Vagina (tissue), 2 donors: ENCODE results near the gene KLF17. TPM values are rescaled to one million over a fixed set of nuclear protein-coding genes. Genes with fewer than 3 reads are reported as not detected.

Experiments
- DNase-seq, 2 donors: peaks; one replicate each; pipeline ENCODE4 v3.0.0-alpha.2; 2017; ENCODE audit errors: extremely low spot score in 2 of 2
- H3K27ac ChIP-seq: fragments of 200-600 bp; sonication (generic); one replicate; pipeline ENCODE4 v1.5.1; 2019
- H3K27me3 ChIP-seq: fragments of 200-600 bp; sonication (generic); one replicate; pipeline ENCODE4 v1.5.1; 2019
- H3K36me3 ChIP-seq, 2 donors: fragments of 200-600 bp; sonication (generic); one replicate each; pipeline ENCODE4 v1.5.1; 2017 to 2019
- H3K4me1 ChIP-seq: fragments of 200-600 bp; sonication (generic); one replicate; pipeline ENCODE4 v1.5.1; 2019
- H3K4me3 ChIP-seq, 2 donors: fragments of 200-600 bp; sonication (generic); 1 replicate in 1 of 2; 2 replicates in 1 of 2; pipeline ENCODE4 v1.5.1; 2016 to 2019
- H3K9me3 ChIP-seq: fragments of 200-600 bp; sonication (generic); one replicate; pipeline ENCODE4 v1.5.1; 2019
- POLR2A ChIP-seq, 2 donors: fragments of 450-650 bp; IDR thresholded peaks; one replicate each; pipeline ENCODE4 v1.6.1; 2017; ENCODE audit warnings: antibody characterized with exemption in 2 of 2, mild to moderate bottlenecking in 2 of 2, moderate library complexity in 2 of 2
- POLR2AphosphoS5 ChIP-seq, 2 donors: sonication (generic); formaldehyde crosslinking; IDR thresholded peaks; one replicate each; pipeline ENCODE4 v1.9.0; 2017; ENCODE audit warnings: antibody characterized with exemption in 2 of 2, mild to moderate bottlenecking in 2 of 2, low read depth in 1 of 2; ENCODE audit not compliant: insufficient read depth in 1 of 2
- intact Hi-C: fragments of 100-400 bp; cut with DNase I; formaldehyde crosslinking; loops from one replicate; pipeline ENCODE4 v1.15.1; 2023
- total RNA-seq: library from RNA; depleted of rRNA; stranded (reverse); fragments of >200 nt; gene quantifications from one replicate; pipeline ENCODE4 v1.2.3, GENCODE V29; 2016
- TF ChIP-seq, protein P1 (sequence below), 3 experiments: fragments of 450-650 bp in 2 of 3; fragments of 200-600 bp in 1 of 3; sonication (generic) in 1 of 3; IDR thresholded peaks; one replicate each; pipeline ENCODE4 v1.5.1; 2017 to 2019; ENCODE audit warnings: antibody characterized with exemption in 3 of 3, mild to moderate bottlenecking in 2 of 3, moderate library complexity in 2 of 3

KLF17 gene
- total RNA-seq, 1 donor from 2014 or later: 0.25 TPM

GRCh38 chr1:44084998-44085675, 33.5 kb upstream of the KLF17 start:
- no peak overlapping the region for H3K27ac ChIP-seq
- TF ChIP-seq, protein P1, sequence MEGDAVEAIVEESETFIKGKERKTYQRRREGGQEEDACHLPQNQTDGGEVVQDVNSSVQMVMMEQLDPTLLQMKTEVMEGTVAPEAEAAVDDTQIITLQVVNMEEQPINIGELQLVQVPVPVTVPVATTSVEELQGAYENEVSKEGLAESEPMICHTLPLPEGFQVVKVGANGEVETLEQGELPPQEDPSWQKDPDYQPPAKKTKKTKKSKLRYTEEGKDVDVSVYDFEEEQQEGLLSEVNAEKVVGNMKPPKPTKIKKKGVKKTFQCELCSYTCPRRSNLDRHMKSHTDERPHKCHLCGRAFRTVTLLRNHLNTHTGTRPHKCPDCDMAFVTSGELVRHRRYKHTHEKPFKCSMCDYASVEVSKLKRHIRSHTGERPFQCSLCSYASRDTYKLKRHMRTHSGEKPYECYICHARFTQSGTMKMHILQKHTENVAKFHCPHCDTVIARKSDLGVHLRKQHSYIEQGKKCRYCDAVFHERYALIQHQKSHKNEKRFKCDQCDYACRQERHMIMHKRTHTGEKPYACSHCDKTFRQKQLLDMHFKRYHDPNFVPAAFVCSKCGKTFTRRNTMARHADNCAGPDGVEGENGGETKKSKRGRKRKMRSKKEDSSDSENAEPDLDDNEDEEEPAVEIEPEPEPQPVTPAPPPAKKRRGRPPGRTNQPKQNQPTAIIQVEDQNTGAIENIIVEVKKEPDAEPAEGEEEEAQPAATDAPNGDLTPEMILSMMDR (IDR thresholded peaks at IDR 0.05): no peak
- TF ChIP-seq POLR2AphosphoS5 (IDR thresholded peaks at IDR 0.05; ENCODE audit: insufficient read depth in 1 of 2, low read depth in 1 of 2) (no peak), POLR2A (IDR thresholded peaks at IDR 0.05) (no peak)
- intact Hi-C loops: no loop called here

DNA sequence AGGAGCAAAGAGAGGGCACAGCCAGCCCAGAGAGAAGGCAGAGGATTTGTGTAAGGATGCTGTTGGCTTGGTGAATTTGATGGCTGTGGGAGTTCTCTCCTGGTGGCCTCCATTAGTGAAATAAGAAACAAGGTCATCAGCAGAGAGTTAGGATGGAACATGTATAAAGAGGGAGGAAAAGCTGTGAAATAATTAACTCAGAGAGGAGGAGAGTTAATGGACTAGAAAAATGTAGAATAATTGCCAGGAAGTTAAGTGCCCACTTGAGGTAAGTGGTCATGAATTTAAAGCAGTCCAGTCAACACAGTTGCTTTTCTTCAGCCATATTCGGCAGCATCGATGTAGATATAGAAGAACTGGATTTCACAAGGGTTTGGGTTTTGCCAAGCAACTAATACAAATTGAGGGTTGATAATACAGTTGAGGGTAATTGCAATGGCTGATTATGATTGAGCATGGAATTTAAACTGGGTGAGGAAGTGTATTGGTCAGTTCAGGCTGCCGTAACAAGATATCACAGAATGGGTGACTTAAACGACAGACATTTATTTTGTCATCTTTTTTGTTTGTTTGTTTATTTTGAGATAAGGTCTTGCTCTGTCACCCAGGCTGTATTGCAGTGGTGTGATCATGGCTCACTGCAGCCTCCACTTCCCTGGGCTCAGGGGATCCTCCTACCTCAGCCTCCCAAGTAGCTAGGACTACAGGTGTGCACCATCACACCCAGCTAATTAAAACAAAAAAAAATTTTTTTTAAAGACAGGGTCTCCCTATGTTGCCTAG, 31.7 kb upstream of the KLF17 start:
- no peak for TF ChIP-seq POLR2A (IDR thresholded peaks at IDR 0.05)
- TF ChIP-seq, protein P1 (IDR thresholded peaks at IDR 0.05): no peak
- TF ChIP-seq POLR2AphosphoS5 (IDR thresholded peaks at IDR 0.05; ENCODE audit: insufficient read depth in 1 of 2, low read depth in 1 of 2): no peak
- intact Hi-C loops: no loop called here
- no peak for DNase-seq
- Histone ChIP-seq H3K4me1 (no peaks in the 10 kb centered on the region), H3K9me3 (no peaks in the 10 kb centered on the region), H3K27ac (no peak overlapping the region), H3K4me3 (no peak overlapping the region), H3K27me3 (no peaks in the 10 kb centered on the region), H3K36me3 (no peaks in the 10 kb centered on the region)

More at GRCh38 chr1:44084998-44085675, 33.5 kb upstream of the KLF17 start:
- Histone ChIP-seq H3K27me3 (no peaks in the 10 kb centered on the region), H3K36me3 (no peaks in the 10 kb centered on the region), H3K4me1 (no peaks in the 10 kb centered on the region), H3K9me3 (no peaks in the 10 kb centered on the region), H3K4me3 (no peak overlapping the region)
- no peak for DNase-seq

DNA sequence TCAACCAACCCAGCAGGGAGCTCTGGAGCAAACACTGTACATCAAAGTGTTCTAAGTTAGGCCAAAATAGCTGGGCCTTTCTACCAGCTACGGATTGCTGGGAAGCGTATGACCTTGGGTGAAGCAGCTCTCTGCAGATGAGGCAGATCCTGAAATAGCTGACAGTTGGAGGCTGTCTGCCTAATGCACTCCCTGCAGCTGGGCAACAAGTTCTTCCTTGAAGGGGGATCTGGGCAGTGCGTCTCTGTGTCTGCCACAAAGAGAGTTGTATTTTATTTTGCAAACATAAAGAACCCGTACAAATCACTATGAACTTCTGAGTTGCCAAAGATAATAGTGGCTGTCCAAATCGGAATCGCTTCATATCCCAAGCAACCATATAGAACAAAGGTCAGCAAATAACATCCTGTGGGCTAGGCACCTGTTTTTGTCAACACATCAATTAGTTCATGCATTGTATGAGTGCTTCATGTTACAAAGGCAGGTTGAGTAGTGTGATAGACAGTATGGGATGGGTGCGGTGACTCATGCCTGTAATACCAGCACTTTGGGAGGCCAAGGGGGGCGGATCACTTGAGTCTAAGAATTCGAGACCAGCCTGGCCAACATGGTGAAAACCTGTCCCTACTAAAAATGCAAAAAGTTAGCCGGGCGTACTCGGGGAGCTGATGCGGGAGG, 29.1 kb upstream of the KLF17 start:
- DNase-seq: no peak
- H3K4me1 ChIP-seq: no peaks in the 10 kb centered on the region
- H3K27me3 ChIP-seq: no peaks in the 10 kb centered on the region
- no peak overlapping the region for H3K4me3 ChIP-seq
- intact Hi-C loops: no loop called here
- H3K9me3 ChIP-seq: no peaks in the 10 kb centered on the region
- no peak for TF ChIP-seq POLR2A (IDR thresholded peaks at IDR 0.05)
- no peak for TF ChIP-seq POLR2AphosphoS5 (IDR thresholded peaks at IDR 0.05; ENCODE audit: insufficient read depth in 1 of 2, low read depth in 1 of 2)
- TF ChIP-seq, protein P1 (IDR thresholded peaks at IDR 0.05): no peak
- no peaks in the 10 kb centered on the region for H3K36me3 ChIP-seq
- H3K27ac ChIP-seq: no peak overlapping the region

- no peak for TF ChIP-seq POLR2AphosphoS5 (IDR thresholded peaks at IDR 0.05; ENCODE audit: insufficient read depth in 1 of 2, low read depth in 1 of 2)
- TF ChIP-seq, protein P1 (IDR thresholded peaks at IDR 0.05): no peak
- TF ChIP-seq POLR2A (IDR thresholded peaks at IDR 0.05): no peak
- DNase-seq: no peak
- H3K9me3 ChIP-seq: no peaks in the 10 kb centered on the region
- intact Hi-C loops: no loop called here
- H3K27ac ChIP-seq: no peak overlapping the region
- no peaks in the 10 kb centered on the region for H3K36me3 ChIP-seq
- H3K4me1 ChIP-seq: no peaks in the 10 kb centered on the region
- H3K4me3 ChIP-seq: no peak overlapping the region
- no peaks in the 10 kb centered on the region for H3K27me3 ChIP-seq
These were observed 28.0 kb upstream of the KLF17 start for GRCh38 chr1:44090429-44091252.
